ENCODE results near the gene SUB1.

Gene SUB1

DNA sequence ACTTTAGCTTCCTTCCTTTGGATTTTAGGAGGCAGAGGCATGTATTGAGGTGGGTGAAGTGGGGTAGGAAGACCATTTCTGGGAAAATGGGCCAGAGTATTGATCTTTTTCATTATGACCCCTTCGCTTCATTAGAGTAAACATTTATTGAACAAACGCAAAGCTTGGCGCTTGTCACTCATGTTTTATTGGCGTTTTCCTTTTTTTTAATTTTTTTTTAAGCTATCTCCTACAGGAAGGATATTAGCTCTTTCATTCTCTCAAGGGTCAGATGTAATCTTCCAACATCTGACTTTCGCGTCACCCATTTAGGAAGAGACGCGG, 273 bp upstream of the SUB1 start:
- Histone ChIP-seq H3K4me1 (ENCODE audit: control insufficient read depth, insufficient read depth, low read length) (peaks cover 32% of the 10 kb centered on the region), H3K27ac (ENCODE audit: low read depth, low read length) (peak overlapping the region; percentile 98; the same call in 1 of the 2 replicates), H3K9ac (ENCODE audit: low read length) (peak overlapping the region; percentile 29), H3K36me3 (ENCODE audit: control insufficient read depth, insufficient read depth, low read length) (peaks cover 21% of the 10 kb centered on the region), H3K4me3 (ENCODE audit: low read depth, low read length) (peak overlapping the region; percentile 99), H3K9me3 (ENCODE audit: control insufficient read depth, insufficient read depth, low read depth, low read length) (no peaks in the 10 kb centered on the region), H3K27me3 (ENCODE audit: control insufficient read depth, insufficient read depth, low read length) (no peaks in the 10 kb centered on the region)

DNA sequence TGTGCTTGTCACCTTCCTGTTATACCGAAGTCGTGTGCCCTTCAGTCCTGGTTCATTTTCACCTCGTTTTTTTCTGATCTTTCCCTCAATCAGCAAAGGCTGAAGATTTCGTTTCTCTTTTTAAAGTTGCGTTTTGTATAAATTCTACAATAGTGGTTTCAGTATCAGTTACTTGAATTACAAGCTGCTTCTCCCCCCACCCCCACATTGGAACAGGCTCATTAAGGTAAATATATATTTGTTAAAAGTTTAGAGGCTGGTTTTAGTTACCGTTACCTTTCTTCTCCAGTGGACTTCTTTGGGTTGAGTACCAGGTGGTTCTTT, 881 bp downstream of the SUB1 start:
- Histone ChIP-seq H3K36me3 (ENCODE audit: control insufficient read depth, insufficient read depth, low read length) (peaks cover 28% of the 10 kb centered on the region), H3K4me1 (ENCODE audit: control insufficient read depth, insufficient read depth, low read length) (peaks cover 28% of the 10 kb centered on the region), H3K27ac (ENCODE audit: low read depth, low read length) (peak overlapping the region; percentile 98; the same call in 1 of the 2 replicates), H3K4me3 (ENCODE audit: low read depth, low read length) (peak overlapping the region; percentile 99), H3K9ac (ENCODE audit: low read length) (peak overlapping the region; percentile 94), H3K27me3 (ENCODE audit: control insufficient read depth, insufficient read depth, low read length) (no peaks in the 10 kb centered on the region), H3K9me3 (ENCODE audit: control insufficient read depth, insufficient read depth, low read depth, low read length) (no peaks in the 10 kb centered on the region)

DNA sequence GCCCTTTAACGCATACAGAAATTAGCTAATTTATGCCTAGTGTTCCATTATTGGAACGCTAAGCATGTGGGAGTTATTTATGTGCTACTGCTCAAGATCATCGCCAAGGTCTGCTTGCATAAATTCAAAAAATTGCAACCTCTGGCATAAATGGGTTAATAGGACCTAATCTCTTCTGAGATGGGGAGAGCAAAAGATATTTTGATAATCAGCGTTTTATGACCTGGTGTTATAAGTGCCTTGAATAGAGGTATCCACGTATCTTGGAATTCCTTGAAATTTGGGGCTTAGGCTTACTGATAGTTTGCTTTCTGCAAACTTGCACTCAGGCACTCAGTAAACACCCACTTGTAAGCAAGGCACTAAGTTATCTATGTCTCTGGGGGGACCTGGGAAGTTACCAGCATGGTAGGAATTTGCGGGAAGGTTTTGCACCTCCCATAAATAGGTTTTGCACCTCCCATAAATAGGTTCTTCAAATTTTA, 1.8 kb downstream of the SUB1 start:
- Histone ChIP-seq H3K27ac (ENCODE audit: low read depth, low read length) (no peak overlapping the region), H3K4me3 (ENCODE audit: low read depth, low read length) (peak overlapping the region; percentile 99), H3K27me3 (ENCODE audit: control insufficient read depth, insufficient read depth, low read length) (no peaks in the 10 kb centered on the region), H3K9ac (ENCODE audit: low read length) (no peak overlapping the region), H3K9me3 (ENCODE audit: control insufficient read depth, insufficient read depth, low read depth, low read length) (no peaks in the 10 kb centered on the region), H3K36me3 (ENCODE audit: control insufficient read depth, insufficient read depth, low read length) (peaks cover 37% of the 10 kb centered on the region), H3K4me1 (ENCODE audit: control insufficient read depth, insufficient read depth, low read length) (peaks cover 28% of the 10 kb centered on the region)

DNA sequence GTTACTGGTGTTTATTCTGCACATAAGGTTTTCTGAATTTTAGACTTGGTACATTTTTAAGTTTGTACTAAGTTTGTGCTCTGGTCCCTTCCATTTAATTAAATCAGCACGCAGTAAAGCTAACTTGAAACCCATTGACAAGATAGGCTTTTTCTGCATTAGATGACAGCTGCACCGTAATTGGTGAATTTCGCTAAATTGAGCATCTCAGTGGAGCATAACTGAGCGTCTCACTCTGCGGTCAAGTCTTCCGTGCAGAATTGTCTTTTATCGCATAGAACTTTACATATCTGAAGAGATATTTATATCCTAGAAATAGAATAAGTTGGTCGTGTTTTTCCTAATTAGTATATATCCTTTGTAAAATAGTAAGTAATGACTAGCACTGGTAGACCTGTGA, 4.1 kb downstream of the SUB1 start:
- peaks cover 59% of the 10 kb centered on the region for H3K36me3 ChIP-seq (ENCODE audit: control insufficient read depth, insufficient read depth, low read length)
- no peak overlapping the region for H3K9ac ChIP-seq (ENCODE audit: low read length)
- no peaks in the 10 kb centered on the region for H3K27me3 ChIP-seq (ENCODE audit: control insufficient read depth, insufficient read depth, low read length)
- no peaks in the 10 kb centered on the region for H3K9me3 ChIP-seq (ENCODE audit: control insufficient read depth, insufficient read depth, low read depth, low read length)
- H3K4me1 ChIP-seq (ENCODE audit: control insufficient read depth, insufficient read depth, low read length), result peaks cover 12% of the 10 kb centered on the region
- no peak overlapping the region for H3K4me3 ChIP-seq (ENCODE audit: low read depth, low read length)
- H3K27ac ChIP-seq (ENCODE audit: low read depth, low read length), result no peak overlapping the region

DNA sequence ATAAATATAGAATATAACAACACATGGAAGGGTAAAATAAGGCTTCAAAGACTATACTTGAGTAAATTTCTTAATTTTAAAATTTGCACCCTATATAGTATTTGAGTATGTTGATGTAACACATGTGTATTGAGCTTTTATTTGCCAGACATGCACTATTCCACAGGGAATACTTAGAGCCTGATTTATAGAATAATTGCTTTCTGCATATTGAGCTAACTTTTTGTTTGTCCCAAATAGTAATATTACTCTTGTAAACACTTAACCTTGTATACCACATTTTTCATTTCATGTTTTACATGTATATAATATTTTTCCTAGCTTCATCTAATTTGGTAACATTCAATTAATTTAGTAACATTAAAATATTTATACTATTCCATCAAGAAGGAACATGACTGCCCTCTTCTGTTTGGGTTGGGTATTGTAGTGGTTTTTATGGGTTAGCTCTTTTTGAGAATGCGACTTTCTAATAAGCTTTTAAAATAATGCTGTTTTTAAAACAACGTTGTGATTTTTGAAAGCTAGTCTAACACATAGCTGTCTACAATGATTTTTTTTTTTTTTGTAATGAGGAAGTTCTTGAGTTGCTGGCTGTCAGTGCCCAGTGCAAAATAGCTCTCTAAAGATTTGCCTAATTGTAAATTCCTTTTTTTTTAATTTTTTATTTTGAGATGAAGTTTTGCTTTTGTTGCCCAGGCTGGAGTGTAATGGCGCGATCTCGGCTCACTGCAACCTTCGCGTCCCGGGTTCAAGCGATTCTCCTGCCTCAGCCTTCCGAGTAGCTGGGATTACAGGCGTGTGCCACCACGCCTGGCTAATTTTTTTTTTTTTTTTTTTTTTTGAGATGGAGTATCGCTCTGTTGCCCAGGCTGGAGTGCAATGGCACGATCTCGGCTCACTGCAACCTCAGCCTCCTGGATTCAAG, 4.8 kb downstream of the SUB1 start:
- Histone ChIP-seq H3K27ac (ENCODE audit: low read depth, low read length) (no peak overlapping the region), H3K9me3 (ENCODE audit: control insufficient read depth, insufficient read depth, low read depth, low read length) (no peaks in the 10 kb centered on the region), H3K9ac (ENCODE audit: low read length) (no peak overlapping the region), H3K36me3 (ENCODE audit: control insufficient read depth, insufficient read depth, low read length) (peaks cover 67% of the 10 kb centered on the region), H3K4me1 (ENCODE audit: control insufficient read depth, insufficient read depth, low read length) (peaks cover 5% of the 10 kb centered on the region; the same call in 1 of the 2 replicates), H3K27me3 (ENCODE audit: control insufficient read depth, insufficient read depth, low read length) (no peaks in the 10 kb centered on the region), H3K4me3 (ENCODE audit: low read depth, low read length) (no peak overlapping the region)

DNA sequence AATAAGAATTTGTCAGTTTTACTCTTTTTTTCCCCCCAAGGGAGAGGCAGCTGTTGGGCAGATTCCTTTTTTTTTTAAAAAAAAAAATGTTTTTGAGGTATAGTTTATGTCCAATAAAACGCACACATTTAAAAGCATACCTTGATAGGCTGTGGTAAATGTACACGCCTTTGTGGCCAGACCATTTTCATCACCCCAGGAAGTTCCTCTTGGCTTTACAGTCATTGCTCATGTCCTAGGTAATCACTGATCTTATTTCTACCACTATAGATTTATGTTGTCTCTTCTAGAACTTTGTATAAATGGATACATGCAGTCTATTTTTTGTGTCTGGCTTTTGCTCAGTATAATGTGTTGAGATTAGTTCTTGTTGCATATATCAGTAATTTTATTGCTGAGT, 9.8 kb downstream of the SUB1 start:
- Histone ChIP-seq H3K4me3 (ENCODE audit: low read depth, low read length) (no peak overlapping the region), H3K27ac (ENCODE audit: low read depth, low read length) (no peak overlapping the region), H3K27me3 (ENCODE audit: control insufficient read depth, insufficient read depth, low read length) (no peaks in the 10 kb centered on the region), H3K36me3 (ENCODE audit: control insufficient read depth, insufficient read depth, low read length) (peaks cover 93% of the 10 kb centered on the region), H3K9ac (ENCODE audit: low read length) (no peak overlapping the region), H3K9me3 (ENCODE audit: control insufficient read depth, insufficient read depth, low read depth, low read length) (no peaks in the 10 kb centered on the region), H3K4me1 (ENCODE audit: control insufficient read depth, insufficient read depth, low read length) (no peaks in the 10 kb centered on the region)

DNA sequence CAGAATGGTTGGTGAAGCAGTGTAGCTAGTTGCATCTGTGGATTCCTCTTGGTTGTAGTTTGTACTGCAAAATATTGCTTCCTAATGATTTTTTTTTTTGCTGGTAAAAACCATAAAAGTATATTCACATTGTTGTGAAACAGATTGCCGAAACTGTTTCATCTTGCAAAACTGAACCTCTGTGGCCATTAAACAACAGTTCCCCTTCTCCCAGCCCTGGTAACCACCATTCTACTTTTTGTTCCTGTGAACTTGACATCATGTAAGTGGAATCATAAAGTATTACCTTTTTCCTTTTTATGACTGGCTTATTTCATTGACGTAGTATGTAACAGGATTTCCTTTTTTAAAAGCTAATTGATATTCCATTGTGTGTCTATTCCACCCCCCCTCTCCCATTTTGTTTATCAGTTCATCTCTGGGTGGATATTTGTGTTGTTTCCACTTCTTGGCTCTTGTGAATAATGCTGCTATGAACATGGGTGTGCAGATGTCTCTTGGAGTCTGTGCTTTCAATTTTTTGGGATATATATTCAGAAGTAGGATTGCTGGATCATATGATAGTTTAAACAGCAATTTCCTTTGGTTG, 11.8 kb downstream of the SUB1 start:
- Histone ChIP-seq H3K4me1 (ENCODE audit: control insufficient read depth, insufficient read depth, low read length) (no peaks in the 10 kb centered on the region), H3K27me3 (ENCODE audit: control insufficient read depth, insufficient read depth, low read length) (no peaks in the 10 kb centered on the region), H3K27ac (ENCODE audit: low read depth, low read length) (no peak overlapping the region), H3K9me3 (ENCODE audit: control insufficient read depth, insufficient read depth, low read depth, low read length) (no peaks in the 10 kb centered on the region), H3K4me3 (ENCODE audit: low read depth, low read length) (no peak overlapping the region), H3K36me3 (ENCODE audit: control insufficient read depth, insufficient read depth, low read length) (peaks cover 95% of the 10 kb centered on the region), H3K9ac (ENCODE audit: low read length) (no peak overlapping the region)

DNA sequence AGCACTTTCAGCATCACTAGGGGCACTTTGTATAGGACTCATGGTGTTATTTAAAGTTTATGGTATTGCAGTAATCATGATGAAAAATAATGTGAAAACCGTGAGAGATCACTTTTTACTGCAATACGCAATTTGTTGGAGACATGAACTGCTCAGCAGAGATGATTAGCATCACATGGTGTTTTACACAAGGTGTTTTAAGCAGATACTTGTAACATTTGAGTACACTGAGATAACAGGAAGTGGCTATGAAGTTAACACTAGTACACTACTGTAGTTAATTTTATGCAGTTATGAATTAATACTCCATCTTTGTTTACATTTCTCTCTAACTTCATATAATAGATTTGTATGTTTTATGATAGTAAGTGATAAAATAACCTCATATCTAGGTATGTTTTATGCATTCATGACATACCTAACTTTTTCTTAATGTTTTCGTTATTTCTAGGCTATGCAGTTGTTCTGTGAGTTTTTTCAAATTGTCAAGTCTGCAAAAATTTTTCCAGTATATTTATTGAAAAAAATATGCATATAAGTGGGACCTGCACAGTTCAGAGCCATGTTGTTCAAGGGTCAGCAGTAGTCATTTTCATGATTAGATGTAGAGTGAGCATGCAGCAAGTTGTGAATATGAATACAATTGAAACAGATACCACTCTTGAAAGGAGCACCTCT, 13.0 kb downstream of the SUB1 start:
- H3K36me3 ChIP-seq (ENCODE audit: control insufficient read depth, insufficient read depth, low read length), result peaks cover 92% of the 10 kb centered on the region
- H3K4me3 ChIP-seq (ENCODE audit: low read depth, low read length), result no peak overlapping the region

DNA sequence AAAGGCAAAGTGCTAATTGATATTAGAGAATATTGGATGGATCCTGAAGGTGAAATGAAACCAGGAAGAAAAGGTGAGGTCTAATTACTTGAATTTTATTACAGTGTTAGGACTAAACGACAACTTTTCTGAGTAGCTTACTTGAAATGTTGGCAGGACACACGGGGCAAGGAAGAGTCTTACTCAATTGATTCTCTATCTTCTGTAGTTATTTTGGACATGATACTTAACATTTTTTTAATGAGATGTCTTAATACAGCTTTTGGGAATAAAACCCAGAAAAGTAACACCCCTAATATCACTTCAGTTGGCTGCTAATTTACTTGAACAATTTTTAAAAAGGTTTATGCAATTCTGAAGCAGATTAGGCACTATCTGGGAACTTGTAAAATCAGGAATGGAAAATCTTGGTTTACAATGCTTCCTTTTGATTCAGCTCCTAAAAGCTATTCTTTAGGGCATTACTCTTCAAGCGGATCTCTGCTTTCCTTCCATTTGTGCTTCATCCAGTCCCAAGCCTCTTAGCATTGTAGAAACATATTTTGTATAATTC, 13.7 kb downstream of the SUB1 start:
- Histone ChIP-seq H3K9me3 (ENCODE audit: control insufficient read depth, insufficient read depth, low read depth, low read length) (no peaks in the 10 kb centered on the region), H3K4me3 (ENCODE audit: low read depth, low read length) (no peak overlapping the region), H3K36me3 (ENCODE audit: control insufficient read depth, insufficient read depth, low read length) (peaks cover 92% of the 10 kb centered on the region), H3K27me3 (ENCODE audit: control insufficient read depth, insufficient read depth, low read length) (no peaks in the 10 kb centered on the region), H3K4me1 (ENCODE audit: control insufficient read depth, insufficient read depth, low read length) (no peaks in the 10 kb centered on the region), H3K27ac (ENCODE audit: low read depth, low read length) (no peak overlapping the region), H3K9ac (ENCODE audit: low read length) (no peak overlapping the region)

More for the DNA sequence above, 13.0 kb downstream of the SUB1 start:
- Histone ChIP-seq H3K9ac (ENCODE audit: low read length) (no peak overlapping the region), H3K27me3 (ENCODE audit: control insufficient read depth, insufficient read depth, low read length) (no peaks in the 10 kb centered on the region), H3K27ac (ENCODE audit: low read depth, low read length) (no peak overlapping the region), H3K4me1 (ENCODE audit: control insufficient read depth, insufficient read depth, low read length) (no peaks in the 10 kb centered on the region), H3K9me3 (ENCODE audit: control insufficient read depth, insufficient read depth, low read depth, low read length) (no peaks in the 10 kb centered on the region)

DNA sequence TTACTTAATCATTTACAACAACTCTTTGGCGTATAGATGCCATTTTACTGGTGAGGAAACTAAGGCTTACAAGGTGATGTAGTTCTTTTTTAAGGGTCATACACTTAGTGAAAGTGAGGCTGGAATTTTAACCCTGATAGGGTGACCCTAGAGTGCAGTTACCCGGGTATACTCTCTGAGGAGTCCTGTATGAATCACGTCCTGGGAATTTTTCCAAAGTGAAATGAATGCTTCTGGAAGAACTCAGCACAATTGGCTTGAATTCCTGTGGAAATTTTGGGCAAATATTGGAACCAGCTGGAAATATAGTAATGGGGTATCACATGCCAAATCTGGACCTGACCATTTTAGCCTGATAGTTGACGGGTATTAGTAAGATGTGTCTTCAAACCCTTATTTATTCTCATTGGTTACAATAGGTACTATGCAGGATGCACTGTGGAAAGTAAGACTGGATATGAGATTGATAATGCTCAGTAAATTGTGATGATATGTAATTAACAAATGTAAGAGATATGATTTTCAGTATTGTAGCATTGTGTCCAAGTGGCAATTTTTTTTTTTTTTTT, 14.8 kb downstream of the SUB1 start:
- no peaks in the 10 kb centered on the region for H3K27me3 ChIP-seq (ENCODE audit: control insufficient read depth, insufficient read depth, low read length)
- H3K9ac ChIP-seq (ENCODE audit: low read length), result no peak overlapping the region
- H3K9me3 ChIP-seq (ENCODE audit: control insufficient read depth, insufficient read depth, low read depth, low read length), result no peaks in the 10 kb centered on the region
- H3K4me3 ChIP-seq (ENCODE audit: low read depth, low read length), result no peak overlapping the region
- H3K4me1 ChIP-seq (ENCODE audit: control insufficient read depth, insufficient read depth, low read length), result no peaks in the 10 kb centered on the region
- no peak overlapping the region for H3K27ac ChIP-seq (ENCODE audit: low read depth, low read length)
- H3K36me3 ChIP-seq (ENCODE audit: control insufficient read depth, insufficient read depth, low read length), result peaks cover 92% of the 10 kb centered on the region

Measured in HUES6 (cell line).